SK-N-MC (cell line): ENCODE results near the gene STK17B.

Experiments used
- EZH2 ChIP-seq: fragments of 200-600 bp; sonication (generic); IDR thresholded peaks from one replicate; pipeline ENCODE4 v1.6.1; 2017; ENCODE audit warnings: antibody characterized with exemption
- POLR2AphosphoS5 ChIP-seq: IDR thresholded peaks from 2 replicates; pipeline ENCODE4 v1.6.1; 2012; ENCODE audit warnings: mild to moderate bottlenecking, low read depth, low read length, borderline replicate concordance

DNA sequence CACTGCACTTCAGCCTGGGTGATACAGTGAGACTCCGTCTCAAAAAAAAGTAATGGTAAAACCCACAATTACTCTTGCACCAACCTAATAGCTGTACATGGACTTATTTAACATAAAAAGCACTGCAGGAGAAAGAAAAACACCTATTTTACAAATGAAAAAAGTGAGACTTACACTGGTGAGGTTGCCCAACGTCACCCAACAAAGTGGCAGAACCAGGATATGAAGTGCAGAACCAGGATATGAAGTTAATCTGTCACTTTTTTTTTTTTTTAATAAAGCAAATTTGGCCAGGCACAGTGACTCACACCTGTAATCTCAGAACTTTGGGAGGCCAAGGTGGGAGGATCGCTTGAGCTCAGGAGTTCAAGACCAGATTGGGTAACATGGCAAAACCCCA is 13.5 kb upstream of the STK17B start:
- TF ChIP-seq EZH2: no peak
- no peak for TF ChIP-seq POLR2AphosphoS5
